K562 (cell line): ENCODE measurements around the gene HEXIM1. TPM values are rescaled to one million over a fixed set of nuclear protein-coding genes. Genes with fewer than 3 reads are reported as not detected.

Experiments
- ARID1B ChIP-seq: fragments of 450-650 bp; IDR thresholded peaks from 2 replicates; pipeline ENCODE4 v1.6.1; 2016; ENCODE audit warnings: antibody characterized with exemption, mild to moderate bottlenecking, inconsistent platforms
- ARID2 ChIP-seq: fragments of 450-650 bp; IDR thresholded peaks from 2 replicates; pipeline ENCODE4 v1.6.1; 2017; ENCODE audit warnings: antibody characterized with exemption, mild to moderate bottlenecking
- ASH1L ChIP-seq: fragments of 450-650 bp; IDR thresholded peaks from 2 replicates; pipeline ENCODE4 v1.6.1; 2018; ENCODE audit warnings: borderline replicate concordance, mild to moderate bottlenecking, low read depth; ENCODE audit not compliant: partially characterized antibody
- ATF1 ChIP-seq, 2 experiments: fragments of 450-650 bp in 1 of 2; IDR thresholded peaks; 2 replicates each; pipeline ENCODE4 v1.6.1; 2016; ENCODE audit warnings: missing compliant biosample characterization in 1 of 2, missing genetic modification characterization in 1 of 2
- CBFA2T2 ChIP-seq: fragments of 450-650 bp; conservative IDR thresholded peaks from 2 replicates; pipeline ENCODE4 v1.6.1; 2017; ENCODE audit warnings: mild to moderate bottlenecking
- EP300 ChIP-seq: IDR thresholded peaks from 2 replicates; pipeline ENCODE4 v1.6.1; 2012; ENCODE audit warnings: low read length, improper control_type of control experiment
- FOXP1 ChIP-seq: sonication (generic); formaldehyde crosslinking; IDR thresholded peaks from 2 replicates; pipeline ENCODE4 v1.8.0; 2022; ENCODE audit warnings: mild to moderate bottlenecking, missing genetic modification reagents
- ID3 ChIP-seq, 2 experiments: fragments of 250-450 bp in 1 of 2; fragments of 450-650 bp in 1 of 2; sonication (Bioruptor Pico) in 1 of 2; IDR thresholded peaks; 2 replicates each; pipeline versions ENCODE4 v1.6.1 to v1.8.0; 2016 to 2021; ENCODE audit warnings: mild to moderate bottlenecking in 2 of 2, moderate library complexity in 2 of 2, missing compliant biosample characterization in 1 of 2, missing genetic modification characterization in 1 of 2
- MAFG ChIP-seq: fragments of 450-650 bp; conservative IDR thresholded peaks from 2 replicates; pipeline ENCODE4 v1.6.1; 2016; ENCODE audit warnings: missing genetic modification characterization, missing compliant biosample characterization
- MBD2 ChIP-seq: sonication (generic); IDR thresholded peaks from 2 replicates; pipeline ENCODE4 v1.6.1; 2016; ENCODE audit warnings: low read depth, borderline replicate concordance
- PHF8 ChIP-seq: fragments of 200-600 bp; sonication (generic); IDR thresholded peaks from 2 replicates; pipeline ENCODE4 v1.6.1; 2012; ENCODE audit warnings: mixed run types, mild to moderate bottlenecking, inconsistent platforms, low read length, moderate library complexity, borderline replicate concordance
- PYGO2 ChIP-seq: fragments of 450-650 bp; IDR thresholded peaks from 2 replicates; pipeline ENCODE4 v1.6.1; 2016; ENCODE audit warnings: mild to moderate bottlenecking, missing genetic modification characterization, moderate library complexity, missing compliant biosample characterization
- RAD21 ChIP-seq, 2 experiments: fragments of 250-450 bp in 1 of 2; fragments of 450-650 bp in 1 of 2; sonication (Bioruptor Pico) in 1 of 2; formaldehyde crosslinking in 1 of 2; IDR thresholded peaks in 1 of 2; conservative IDR thresholded peaks in 1 of 2; 2 replicates each; pipeline versions ENCODE4 v1.4.0 to v1.8.0; 2020 to 2022; ENCODE audit warnings: mild to moderate bottlenecking in 2 of 2, moderate library complexity in 1 of 2
- SNRNP70 ChIP-seq: fragments of 200-400 bp; formaldehyde crosslinking; optimal IDR thresholded peaks from 2 replicates; pipeline ENCODE3; 2017; ENCODE audit warnings: low read depth, low read length
- SUPT5H ChIP-seq: fragments of 450-650 bp; IDR thresholded peaks from 2 replicates; pipeline ENCODE4 v1.6.1; 2016
- ZNF121 ChIP-seq: sonication (generic); formaldehyde crosslinking; conservative IDR thresholded peaks from 2 replicates; pipeline ENCODE4 v1.8.0; 2022; ENCODE audit warnings: missing genetic modification reagents
- ZNF140 ChIP-seq: fragments of 250-450 bp; sonication (Bioruptor Pico); IDR thresholded peaks from 2 replicates; pipeline ENCODE4 v1.8.0; 2021; ENCODE audit warnings: moderate library complexity, mild to moderate bottlenecking, inconsistent platforms
- ZNF143 ChIP-seq: sonication (generic); formaldehyde crosslinking; IDR thresholded peaks from 2 replicates; pipeline ENCODE4 v1.9.0; 2022; ENCODE audit warnings: mild to moderate bottlenecking, missing genetic modification reagents
- ZNF23 ChIP-seq: fragments of 250-450 bp; sonication (Bioruptor Pico); IDR thresholded peaks from 2 replicates; pipeline ENCODE4 v1.4.0; 2020; ENCODE audit warnings: mild to moderate bottlenecking
- polyA plus RNA-seq, 8 experiments: library from polyadenylated mRNA; depleted of rRNA in 4 of 8; stranded (reverse) in 5 of 8; unstranded in 3 of 8; fragments of >200 nt; fragmentation: Nextera tagmentation in 2 of 8; fragmentation: Illumina TruSeq in 1 of 8; extraction: Ambion mirVana in 2 of 8; extraction: Trizol in 1 of 8; gene quantifications; 2 replicates each; pipeline versions ENCODE4 v1.2.1 to v1.2.3, GENCODE V29; 2011 to 2014; ENCODE audit warnings: inconsistent platforms in 1 of 8, missing spikeins in 1 of 8
- total RNA-seq, 7 experiments: library from RNA; depleted of rRNA in 6 of 7; stranded (reverse); fragments of >200 nt in 6 of 7; fragmentation: Illumina TruSeq in 2 of 7; extraction: Trizol in 2 of 7; gene quantifications; 2 replicates each; pipeline versions ENCODE4 v1.2.1 to v1.2.3, GENCODE V29; 2011 to 2021; ENCODE audit warnings: low replicate concordance in 1 of 7
- TF ChIP-seq, protein P1 (sequence below): fragments of 450-650 bp; formaldehyde crosslinking; IDR thresholded peaks from 2 replicates; pipeline ENCODE4 v1.4.0; 2020; ENCODE audit warnings: mild to moderate bottlenecking, moderate library complexity
- TF ChIP-seq, protein P2 (sequence below): fragments of 200-400 bp; formaldehyde crosslinking; IDR thresholded peaks from 2 replicates; pipeline ENCODE4 v1.6.1; 2017; ENCODE audit warnings: mild to moderate bottlenecking, low read depth, low read length, moderate library complexity
- TF ChIP-seq, protein P3 (sequence below): fragments of 250-450 bp; sonication (Bioruptor Pico); IDR thresholded peaks from 2 replicates; pipeline ENCODE4 v1.4.0; 2020; ENCODE audit warnings: mild to moderate bottlenecking, moderate library complexity

The HEXIM1 gene
- total and polyA plus RNA-seq, 9 of the 15 experiments (the other 6 are each of a cell fraction or from before 2014, with no cell fraction given), result 1.4 to 28.3 (median 9.1) TPM

DNA sequence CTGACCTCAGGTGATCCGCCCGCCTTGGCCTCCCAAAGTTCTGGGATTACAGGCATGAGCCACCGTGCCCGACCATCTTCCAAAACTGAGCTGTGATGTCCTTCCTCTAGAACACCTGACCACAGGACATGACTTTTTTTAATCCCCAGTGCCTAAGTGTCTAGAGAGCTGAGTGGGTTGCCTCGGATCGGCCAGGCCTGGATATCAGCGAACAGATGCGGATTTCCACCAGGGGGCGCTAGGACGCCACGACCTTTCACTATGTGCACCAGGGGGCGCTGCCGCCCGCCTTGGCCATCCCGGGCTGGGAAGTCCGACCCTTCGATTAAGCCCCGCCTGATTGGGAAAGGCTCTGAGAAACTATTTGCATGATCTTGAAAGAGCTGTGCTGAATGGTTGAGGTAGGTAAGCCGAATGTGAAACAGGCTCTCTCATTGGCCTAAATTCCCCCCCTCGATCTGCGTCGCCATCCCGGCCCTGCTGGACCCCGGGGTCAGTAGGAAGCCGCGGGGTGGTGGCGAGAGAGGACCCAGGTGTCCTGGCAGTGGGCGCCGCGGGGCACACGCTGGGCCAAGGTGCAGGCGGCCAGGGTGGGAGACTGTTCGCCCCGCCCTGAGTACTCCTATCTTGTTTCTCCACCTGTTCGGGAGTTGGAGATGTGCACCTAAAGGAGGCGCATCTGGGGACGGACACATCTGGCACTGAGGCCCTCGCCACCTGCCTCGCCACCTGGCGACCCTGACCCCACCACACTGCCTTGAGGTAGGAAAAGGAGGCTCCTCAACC, 12.9 kb upstream of the HEXIM1 start, which contains the start of gene ACBD4 (continued):
- TF ChIP-seq ATF1 (CRISPR knock-in tag; IDR thresholded peaks at IDR 0.05), result no peak
- peak; percentile 92 for TF ChIP-seq ATF1 (tag; IDR thresholded peaks at IDR 0.05)
- peak; percentile 100 for TF ChIP-seq RAD21 (CRISPR knock-in tag; conservative IDR thresholded peaks at IDR 0.05 in 1 of 2, IDR thresholded peaks at IDR 0.05 in 1 of 2)
- peak; percentile 91 for TF ChIP-seq ASH1L
- no peak for TF ChIP-seq PYGO2
- 0 out of 2 replicates have a peak, but pooled peaks have one; percentile 38 for TF ChIP-seq ZNF121
- 0 out of 2 replicates have a peak, but pooled peaks have one; percentile 41 for TF ChIP-seq SUPT5H
- TF ChIP-seq ARID1B, result peak; percentile 86
- peak; percentile 72; the same call in 1 of the 2 replicates for TF ChIP-seq PHF8
- TF ChIP-seq FOXP1 (CRISPR knock-in tag), result peak; percentile 82; the same call in 1 of the 2 replicates
- TF ChIP-seq ZNF23, result no peak
- TF ChIP-seq, protein P1, sequence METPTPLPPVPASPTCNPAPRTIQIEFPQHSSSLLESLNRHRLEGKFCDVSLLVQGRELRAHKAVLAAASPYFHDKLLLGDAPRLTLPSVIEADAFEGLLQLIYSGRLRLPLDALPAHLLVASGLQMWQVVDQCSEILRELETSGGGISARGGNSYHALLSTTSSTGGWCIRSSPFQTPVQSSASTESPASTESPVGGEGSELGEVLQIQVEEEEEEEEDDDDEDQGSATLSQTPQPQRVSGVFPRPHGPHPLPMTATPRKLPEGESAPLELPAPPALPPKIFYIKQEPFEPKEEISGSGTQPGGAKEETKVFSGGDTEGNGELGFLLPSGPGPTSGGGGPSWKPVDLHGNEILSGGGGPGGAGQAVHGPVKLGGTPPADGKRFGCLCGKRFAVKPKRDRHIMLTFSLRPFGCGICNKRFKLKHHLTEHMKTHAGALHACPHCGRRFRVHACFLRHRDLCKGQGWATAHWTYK (CRISPR knock-in tag), result peak; percentile 33; the same call in 1 of the 2 replicates
- TF ChIP-seq MBD2, result peak; percentile 95
- TF ChIP-seq MAFG, result no peak
- no peak for TF ChIP-seq ID3 (CRISPR knock-in tag; IDR thresholded peaks at IDR 0.05)
- peak; percentile 93 for TF ChIP-seq ID3 (tag; IDR thresholded peaks at IDR 0.05)
- no peak for TF ChIP-seq SNRNP70
- no peak for TF ChIP-seq ZNF140 (CRISPR knock-in tag)
- peak; percentile 98; the same call in 1 of the 2 replicates for TF ChIP-seq ARID2
- peak; percentile 53; the same call in 1 of the 2 replicates for TF ChIP-seq EP300
- TF ChIP-seq ZNF143 (CRISPR knock-in tag), result peak; percentile 58; the same call in 1 of the 2 replicates
- TF ChIP-seq, protein P2, sequence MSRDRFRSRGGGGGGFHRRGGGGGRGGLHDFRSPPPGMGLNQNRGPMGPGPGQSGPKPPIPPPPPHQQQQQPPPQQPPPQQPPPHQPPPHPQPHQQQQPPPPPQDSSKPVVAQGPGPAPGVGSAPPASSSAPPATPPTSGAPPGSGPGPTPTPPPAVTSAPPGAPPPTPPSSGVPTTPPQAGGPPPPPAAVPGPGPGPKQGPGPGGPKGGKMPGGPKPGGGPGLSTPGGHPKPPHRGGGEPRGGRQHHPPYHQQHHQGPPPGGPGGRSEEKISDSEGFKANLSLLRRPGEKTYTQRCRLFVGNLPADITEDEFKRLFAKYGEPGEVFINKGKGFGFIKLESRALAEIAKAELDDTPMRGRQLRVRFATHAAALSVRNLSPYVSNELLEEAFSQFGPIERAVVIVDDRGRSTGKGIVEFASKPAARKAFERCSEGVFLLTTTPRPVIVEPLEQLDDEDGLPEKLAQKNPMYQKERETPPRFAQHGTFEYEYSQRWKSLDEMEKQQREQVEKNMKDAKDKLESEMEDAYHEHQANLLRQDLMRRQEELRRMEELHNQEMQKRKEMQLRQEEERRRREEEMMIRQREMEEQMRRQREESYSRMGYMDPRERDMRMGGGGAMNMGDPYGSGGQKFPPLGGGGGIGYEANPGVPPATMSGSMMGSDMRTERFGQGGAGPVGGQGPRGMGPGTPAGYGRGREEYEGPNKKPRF, result no peak
- TF ChIP-seq CBFA2T2, result peak; percentile 91
- TF ChIP-seq, protein P3, sequence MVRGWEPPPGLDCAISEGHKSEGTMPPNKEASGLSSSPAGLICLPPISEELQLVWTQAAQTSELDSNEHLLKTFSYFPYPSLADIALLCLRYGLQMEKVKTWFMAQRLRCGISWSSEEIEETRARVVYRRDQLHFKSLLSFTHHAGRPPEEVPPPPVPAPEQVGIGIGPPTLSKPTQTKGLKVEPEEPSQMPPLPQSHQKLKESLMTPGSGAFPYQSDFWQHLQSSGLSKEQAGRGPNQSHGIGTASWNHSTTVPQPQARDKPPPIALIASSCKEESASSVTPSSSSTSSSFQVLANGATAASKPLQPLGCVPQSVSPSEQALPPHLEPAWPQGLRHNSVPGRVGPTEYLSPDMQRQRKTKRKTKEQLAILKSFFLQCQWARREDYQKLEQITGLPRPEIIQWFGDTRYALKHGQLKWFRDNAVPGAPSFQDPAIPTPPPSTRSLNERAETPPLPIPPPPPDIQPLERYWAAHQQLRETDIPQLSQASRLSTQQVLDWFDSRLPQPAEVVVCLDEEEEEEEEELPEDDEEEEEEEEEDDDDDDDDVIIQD, result no peak
